B cell (primary cell): ENCODE measurements around the gene RNF4. TPM values are rescaled to one million over a fixed set of nuclear protein-coding genes. Genes with fewer than 3 reads are reported as not detected.

Experiments
- ATAC-seq: fragments of 200-7000 bp; cut with Tn5 transposase; one replicate; pipeline ENCODE4 v1.10.0; 2021; ENCODE audit warnings: low read depth, mild to moderate bottlenecking, moderate number of reproducible peaks, moderate library complexity
- CTCF ChIA-PET: fragments of 350-600 bp; sonication (Branson Sonifier 250); formaldehyde crosslinking; loops from one replicate; lab custom pipeline; 2021; ENCODE audit warnings: antibody characterized with exemption, inconsistent platforms; lab: Charles Lee
- POLR2A ChIA-PET: fragments of 350-600 bp; sonication (Branson Sonifier 250); formaldehyde crosslinking; loops from one replicate; lab custom pipeline; 2021; ENCODE audit warnings: antibody characterized with exemption; lab: Charles Lee
- DNase-seq: peaks from one replicate; pipeline ENCODE4 v3.0.0; 2013
- H2AFZ ChIP-seq: 2 replicates; pipeline ENCODE4 v1.6.1; 2012; ENCODE audit warnings: mild to moderate bottlenecking, low read depth, low read length; ENCODE audit not compliant: insufficient read depth, poor library complexity, severe bottlenecking
- H3K27ac ChIP-seq, 2 donors: 1 replicate in 1 of 2; 2 replicates in 1 of 2; pipeline ENCODE4 v1.5.1; 2012 to 2013; ENCODE audit warnings: low read length in 2 of 2, mild to moderate bottlenecking in 2 of 2, moderate library complexity in 1 of 2
- H3K27me3 ChIP-seq, 4 experiments: fragments of 200-600 bp in 1 of 4; sonication (generic) in 1 of 4; replicated peaks in 1 of 4; 1 replicate in 2 of 4; 2 replicates in 2 of 4; pipeline versions ENCODE4 v1.6.1 to v1.7.0; 2013 to 2016; ENCODE audit warnings: low read length in 3 of 4, mild to moderate bottlenecking in 2 of 4, mixed read lengths in 1 of 4, moderate library complexity in 1 of 4; ENCODE audit not compliant: insufficient read depth in 4 of 4, control insufficient read depth in 3 of 4; ENCODE audit errors: control extremely low read depth in 1 of 4
- H3K36me3 ChIP-seq, 2 experiments: replicated peaks in 1 of 2; 1 replicate in 1 of 2; 2 replicates in 1 of 2; pipeline versions ENCODE4 v1.6.1 to v1.7.1; 2013; ENCODE audit warnings: low read length in 1 of 2; ENCODE audit not compliant: insufficient read depth in 2 of 2, control insufficient read depth in 1 of 2; ENCODE audit errors: control extremely low read depth in 1 of 2, extremely low read depth in 1 of 2
- H3K4me1 ChIP-seq, 2 donors: fragments of 200-600 bp in 1 of 2; sonication (generic) in 1 of 2; 1 replicate in 1 of 2; 2 replicates in 1 of 2; pipeline versions ENCODE4 v1.5.1 to v1.6.1; 2013 to 2017; ENCODE audit warnings: low read length in 2 of 2; ENCODE audit not compliant: control insufficient read depth in 2 of 2, insufficient read depth in 2 of 2
- H3K4me2 ChIP-seq: replicated peaks from 2 replicates; pipeline ENCODE3; 2012; ENCODE audit warnings: mild to moderate bottlenecking, low read depth, low read length; ENCODE audit not compliant: poor library complexity, severe bottlenecking
- H3K4me3 ChIP-seq, 5 experiments: fragments of 200-600 bp in 1 of 5; sonication (generic) in 1 of 5; 1 replicate in 3 of 5; 2 replicates in 2 of 5; pipeline versions ENCODE4 v1.5.1 to v1.7.0; 2011 to 2016; ENCODE audit warnings: low read length in 4 of 5, mild to moderate bottlenecking in 4 of 5, low read depth in 2 of 5, control low read depth in 1 of 5, moderate library complexity in 1 of 5; ENCODE audit not compliant: insufficient read depth in 1 of 5; ENCODE audit errors: control extremely low read depth in 1 of 5, extremely low read depth in 1 of 5
- H3K79me2 ChIP-seq: fragments of 200-600 bp; sonication (generic); one replicate; pipeline ENCODE4 v1.6.0; 2016; ENCODE audit warnings: low read length; ENCODE audit not compliant: control insufficient read depth, insufficient read depth
- H3K9ac ChIP-seq: fragments of 200-600 bp; sonication (generic); 2 replicates; pipeline ENCODE4 v1.6.1; 2017; ENCODE audit warnings: mild to moderate bottlenecking, low read length, moderate library complexity
- H3K9me3 ChIP-seq, 3 donors: one replicate each; pipeline versions ENCODE4 v1.6.1 to v1.7.1; 2013; ENCODE audit warnings: low read length in 2 of 3; ENCODE audit not compliant: control insufficient read depth in 2 of 3, insufficient read depth in 1 of 3; ENCODE audit errors: control extremely low read depth in 1 of 3
- H4K20me1 ChIP-seq: 2 replicates; pipeline ENCODE4 v1.6.0; 2012; ENCODE audit warnings: mild to moderate bottlenecking, low read length; ENCODE audit not compliant: insufficient read depth, control insufficient read depth, poor library complexity, severe bottlenecking
- H3K27ac Mint-ChIP-seq: one replicate; pipeline ENCODE4 v1.8.0; 2021; ENCODE audit warnings: mixed read lengths
- H3K27me3 Mint-ChIP-seq: one replicate; pipeline ENCODE4 v1.8.0; 2021; ENCODE audit warnings: mixed read lengths
- H3K4me1 Mint-ChIP-seq: one replicate; pipeline ENCODE4 v1.8.0; 2021; ENCODE audit warnings: mixed read lengths
- H3K4me3 Mint-ChIP-seq: one replicate; pipeline ENCODE4 v1.8.0; 2021; ENCODE audit warnings: mixed read lengths
- H3K9me3 Mint-ChIP-seq: one replicate; pipeline ENCODE4 v1.8.0; 2022; ENCODE audit warnings: mixed read lengths; ENCODE audit not compliant: insufficient read depth
- CTCF ChIP-seq: fragments of 200-600 bp; IDR thresholded peaks from one replicate; pipeline ENCODE4 v1.8.0; 2022; ENCODE audit warnings: antibody characterized with exemption, mild to moderate bottlenecking
- EZH2 ChIP-seq: IDR thresholded peaks from 2 replicates; pipeline ENCODE4 v1.6.1; 2012; ENCODE audit warnings: borderline replicate concordance, low read depth, mild to moderate bottlenecking, moderate library complexity, low read length; ENCODE audit not compliant: insufficient read depth, poor library complexity, severe bottlenecking
- WGBS: methylation state at CpG from one replicate; pipeline ENCODE4 v1.1.5; 2013; ENCODE audit warnings: missing lambda C conversion rate; ENCODE audit not compliant: insufficient coverage; 5-methylcytosine and 5-hydroxymethylcytosine counted together
- intact Hi-C: fragments of 100-400 bp; cut with micrococcal nuclease; formaldehyde crosslinking; loops from one replicate; pipeline ENCODE4 v1.10.0; 2022
- polyA plus RNA-seq: library from polyadenylated mRNA; depleted of rRNA; stranded (reverse); fragments of >200 nt; gene quantifications from 2 replicates; pipeline ENCODE4 v1.2.3, GENCODE V29; 2012
- total RNA-seq, 2 donors: library from RNA; stranded (reverse); fragments of 120-200 nt in 1 of 2; gene quantifications; 1 replicate in 1 of 2; 2 replicates in 1 of 2; pipeline versions ENCODE4 v1.2.3 to v1.2.4, GENCODE V29; 2013 to 2022

RNF4 gene
- total and polyA plus RNA-seq, 2 donors (not counting 1 experiment from before 2014, with no cell fraction given): 61.8 to 95.2 TPM

- Mint-ChIP-seq H3K27me3 (no peaks in the 10 kb centered on the region), H3K4me3 (peak overlapping the region; percentile 72), H3K4me1 (peaks cover 85% of the 10 kb centered on the region), H3K9me3 (no peaks in the 10 kb centered on the region), H3K27ac (peak overlapping the region; percentile 85)
- ChIA-PET CTCF (interaction anchor here (1.0 to 5.3 kb wide), 9 partner anchors 11 to 279 kb away, joined by 3 to 29 read pairs (median 4); partner anchors contain the start of genes CFAP99, FAM193A and RNF4), POLR2A (interaction anchor here (0.5 to 1.6 kb wide), 5 partner anchors 10 to 87 kb away, joined by 3 to 19 read pairs (median 4); partner anchors contain the start of gene RNF4)
- under 1% methylated on average over 10 of the region's 11 CpGs for WGBS
- peak; percentile 93 for ATAC-seq
- no peaks in the 10 kb centered on the region for H3K9me3 ChIP-seq
- H3K27ac ChIP-seq: peak overlapping the region; percentile 76 to 89
- peak overlapping the region; percentile 74 for H3K4me2 ChIP-seq
- H4K20me1 ChIP-seq: peaks cover 97% of the 10 kb centered on the region
- no peak for TF ChIP-seq EZH2
- no peak for TF ChIP-seq CTCF
- peak overlapping the region; percentile 36 for H3K9ac ChIP-seq
- H2AFZ ChIP-seq: peak overlapping the region; percentile 23
- peaks cover 78 to 88% of the 10 kb centered on the region in 2 donors for H3K4me1 ChIP-seq
- DNase-seq: peak; percentile 90
- H3K27me3 ChIP-seq: no peaks in the 10 kb centered on the region
- H3K36me3 ChIP-seq: peaks cover 0 to 22% of the 10 kb centered on the region in 2 experiments
- peaks cover 96% of the 10 kb centered on the region for H3K79me2 ChIP-seq
- intact Hi-C loops: loop anchor here (1.0 to 10.0 kb wide), 5 partner anchors 13 to 450 kb away; partner anchors contain the start of genes ADD1, FAM193A and RNF4
- peak overlapping the region; percentile 17 to 54 (median 28) for H3K4me3 ChIP-seq
These were observed 16.1 kb downstream of the RNF4 start for GRCh38 chr4:2484993-2485392.

- Mint-ChIP-seq H3K4me3 (peak overlapping the region; percentile 72), H3K27me3 (no peaks in the 10 kb centered on the region), H3K9me3 (no peaks in the 10 kb centered on the region), H3K4me1 (peaks cover 83% of the 10 kb centered on the region), H3K27ac (peak overlapping the region; percentile 85)
- peak overlapping the region; percentile 36 for H3K9ac ChIP-seq
- H2AFZ ChIP-seq: no peak overlapping the region
- intact Hi-C loops: loop anchor here (1.0 to 10.0 kb wide), 5 partner anchors 12 to 449 kb away; partner anchors contain the start of genes ADD1, FAM193A and RNF4
- POLR2A ChIA-PET: interaction anchor here (1.0 to 1.6 kb wide), 2 partner anchors 9 to 17 kb away, joined by 3 to 19 read pairs; partner anchors contain the start of gene RNF4
- H4K20me1 ChIP-seq: peaks cover 97% of the 10 kb centered on the region
- H3K9me3 ChIP-seq: no peaks in the 10 kb centered on the region
- peak overlapping the region; percentile 76 to 89 for H3K27ac ChIP-seq
- H3K79me2 ChIP-seq: peaks cover 96% of the 10 kb centered on the region
- DNase-seq (peak; percentile 28), ATAC-seq (no peak)
- H3K4me2 ChIP-seq: peak overlapping the region; percentile 74
- no peak for TF ChIP-seq EZH2
- TF ChIP-seq CTCF: no peak
- peaks cover 0 to 30% of the 10 kb centered on the region in 2 experiments for H3K36me3 ChIP-seq
- CTCF ChIA-PET: interaction anchor here (1.1 to 5.3 kb wide), 9 partner anchors 10 to 278 kb away, joined by 3 to 29 read pairs (median 3); partner anchors contain the start of genes CFAP99, FAM193A and RNF4
- WGBS: 92% methylated on average over 3 of the region's 4 CpGs
- peaks cover 70 to 83% of the 10 kb centered on the region in 2 donors for H3K4me1 ChIP-seq
- peak overlapping the region in 1 of 5 experiments; percentile 13 for H3K4me3 ChIP-seq
- H3K27me3 ChIP-seq: no peaks in the 10 kb centered on the region
These were observed 17.1 kb downstream of the RNF4 start for GRCh38 chr4:2485956-2486355.
